ENCODE measurements around the gene NSG1.

Gene NSG1

GRCh38 chr4:4436244-4436823 lies 49.4 kb downstream of the NSG1 start:
- Histone ChIP-seq H3K9me2 (replicated peaks; ENCODE audit: low read depth, low read length) (no peaks in the 10 kb centered on the region), H3K9me3 (ENCODE audit: insufficient read depth, low read depth, low read length) (no peaks in the 10 kb centered on the region), H3K9ac (ENCODE audit: low read depth, low read length, poor library complexity, severe bottlenecking) (no peak overlapping the region), H3K4me1 (ENCODE audit: insufficient read depth, low read length, poor library complexity, severe bottlenecking) (no peaks in the 10 kb centered on the region), H3K4me3 (ENCODE audit: low read length, poor library complexity, severe bottlenecking) (no peak overlapping the region), H3F3A (ENCODE audit: low read depth) (no peaks in the 10 kb centered on the region), H4K20me1 (ENCODE audit: insufficient read depth, low read length, poor library complexity, severe bottlenecking) (no peaks in the 10 kb centered on the region), H3K27me3 (ENCODE audit: insufficient read depth, low read length, poor library complexity, severe bottlenecking) (no peaks in the 10 kb centered on the region), H3K36me3 (ENCODE audit: insufficient read depth, low read length) (peaks cover 40% of the 10 kb centered on the region; the same call in 1 of the 2 replicates), H3K79me2 (ENCODE audit: insufficient read depth, low read length) (no peaks in the 10 kb centered on the region), H2AFZ (ENCODE audit: low read length) (no peak overlapping the region), H3K4me2 (ENCODE audit: low read depth, low read length, poor library complexity, severe bottlenecking) (no peak overlapping the region)
- no peak for TF ChIP-seq EZH2phosphoT487 (IDR thresholded peaks at IDR 0.05; ENCODE audit: borderline replicate concordance)

DNA sequence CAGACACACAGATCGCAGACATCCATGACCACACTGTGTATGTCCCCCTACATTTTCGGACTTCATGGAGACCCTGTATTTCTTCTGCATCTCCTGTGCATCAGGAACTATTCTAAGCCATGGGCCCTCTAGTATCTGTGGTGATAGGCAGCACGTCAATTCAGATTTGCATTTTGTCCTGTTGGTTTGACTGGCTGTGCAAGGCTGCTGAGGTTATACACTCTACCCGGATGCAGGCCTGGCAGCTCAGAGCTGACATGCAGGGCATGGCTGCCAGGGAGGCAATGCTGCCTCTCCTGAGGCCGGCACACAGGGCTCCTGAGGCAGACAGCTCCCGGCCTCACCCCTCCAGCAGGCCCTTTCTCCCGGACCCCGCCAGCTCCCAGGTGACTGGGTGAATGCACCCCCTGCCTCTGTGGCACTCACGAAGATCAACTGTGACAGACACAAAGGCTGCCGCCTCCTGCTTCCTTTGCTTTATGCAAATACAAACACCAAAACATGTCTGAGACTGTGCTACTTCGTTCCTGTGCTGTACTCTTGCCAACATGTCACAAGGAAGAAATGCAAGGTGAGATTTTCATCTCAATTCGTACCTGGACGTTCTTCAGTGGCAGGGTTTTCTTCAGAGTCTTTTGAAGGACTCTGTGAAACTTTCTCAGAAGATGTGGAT lies 51.0 kb downstream of the NSG1 start:
- Histone ChIP-seq H2AFZ (ENCODE audit: low read length) (no peak overlapping the region), H3K4me3 (ENCODE audit: low read length, poor library complexity, severe bottlenecking) (no peak overlapping the region), H3K9me3 (ENCODE audit: insufficient read depth, low read depth, low read length) (no peaks in the 10 kb centered on the region), H3F3A (ENCODE audit: low read depth) (no peaks in the 10 kb centered on the region), H4K20me1 (ENCODE audit: insufficient read depth, low read length, poor library complexity, severe bottlenecking) (no peaks in the 10 kb centered on the region), H3K9me2 (replicated peaks; ENCODE audit: low read depth, low read length) (no peaks in the 10 kb centered on the region), H3K9ac (ENCODE audit: low read depth, low read length, poor library complexity, severe bottlenecking) (no peak overlapping the region), H3K4me2 (ENCODE audit: low read depth, low read length, poor library complexity, severe bottlenecking) (no peak overlapping the region), H3K79me2 (ENCODE audit: insufficient read depth, low read length) (no peaks in the 10 kb centered on the region), H3K36me3 (ENCODE audit: insufficient read depth, low read length) (peaks cover 30% of the 10 kb centered on the region; the same call in 1 of the 2 replicates), H3K27me3 (ENCODE audit: insufficient read depth, low read length, poor library complexity, severe bottlenecking) (no peaks in the 10 kb centered on the region), H3K4me1 (ENCODE audit: insufficient read depth, low read length, poor library complexity, severe bottlenecking) (no peaks in the 10 kb centered on the region)
- TF ChIP-seq, protein P1, sequence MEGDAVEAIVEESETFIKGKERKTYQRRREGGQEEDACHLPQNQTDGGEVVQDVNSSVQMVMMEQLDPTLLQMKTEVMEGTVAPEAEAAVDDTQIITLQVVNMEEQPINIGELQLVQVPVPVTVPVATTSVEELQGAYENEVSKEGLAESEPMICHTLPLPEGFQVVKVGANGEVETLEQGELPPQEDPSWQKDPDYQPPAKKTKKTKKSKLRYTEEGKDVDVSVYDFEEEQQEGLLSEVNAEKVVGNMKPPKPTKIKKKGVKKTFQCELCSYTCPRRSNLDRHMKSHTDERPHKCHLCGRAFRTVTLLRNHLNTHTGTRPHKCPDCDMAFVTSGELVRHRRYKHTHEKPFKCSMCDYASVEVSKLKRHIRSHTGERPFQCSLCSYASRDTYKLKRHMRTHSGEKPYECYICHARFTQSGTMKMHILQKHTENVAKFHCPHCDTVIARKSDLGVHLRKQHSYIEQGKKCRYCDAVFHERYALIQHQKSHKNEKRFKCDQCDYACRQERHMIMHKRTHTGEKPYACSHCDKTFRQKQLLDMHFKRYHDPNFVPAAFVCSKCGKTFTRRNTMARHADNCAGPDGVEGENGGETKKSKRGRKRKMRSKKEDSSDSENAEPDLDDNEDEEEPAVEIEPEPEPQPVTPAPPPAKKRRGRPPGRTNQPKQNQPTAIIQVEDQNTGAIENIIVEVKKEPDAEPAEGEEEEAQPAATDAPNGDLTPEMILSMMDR (conservative IDR thresholded peaks at IDR 0.05; ENCODE audit: low read length), result no peak
- no peak for TF ChIP-seq EZH2phosphoT487 (IDR thresholded peaks at IDR 0.05; ENCODE audit: borderline replicate concordance)

DNA sequence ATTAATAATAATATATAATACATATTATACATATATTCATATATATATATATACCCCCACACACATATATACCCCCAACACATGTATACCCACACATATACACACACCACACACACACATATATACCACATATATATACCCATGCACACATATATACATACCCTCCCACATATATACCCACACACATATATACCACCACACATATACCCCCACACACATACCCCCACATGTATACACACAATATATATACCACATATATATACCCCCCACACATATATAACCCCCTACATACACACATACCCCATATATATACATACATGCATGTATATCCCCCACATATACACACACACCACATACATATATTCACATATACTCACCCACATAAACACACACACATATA lies 52.0 kb downstream of the NSG1 start:
- Histone ChIP-seq H3K4me1 (ENCODE audit: insufficient read depth, low read length, poor library complexity, severe bottlenecking) (no peaks in the 10 kb centered on the region), H3K27me3 (ENCODE audit: insufficient read depth, low read length, poor library complexity, severe bottlenecking) (no peaks in the 10 kb centered on the region), H3K9me3 (ENCODE audit: insufficient read depth, low read depth, low read length) (no peaks in the 10 kb centered on the region), H3K79me2 (ENCODE audit: insufficient read depth, low read length) (no peaks in the 10 kb centered on the region), H3K9ac (ENCODE audit: low read depth, low read length, poor library complexity, severe bottlenecking) (no peak overlapping the region), H3K4me3 (ENCODE audit: low read length, poor library complexity, severe bottlenecking) (no peak overlapping the region), H2AFZ (ENCODE audit: low read length) (no peak overlapping the region), H3K4me2 (ENCODE audit: low read depth, low read length, poor library complexity, severe bottlenecking) (no peak overlapping the region), H3F3A (ENCODE audit: low read depth) (no peaks in the 10 kb centered on the region), H4K20me1 (ENCODE audit: insufficient read depth, low read length, poor library complexity, severe bottlenecking) (no peaks in the 10 kb centered on the region), H3K9me2 (replicated peaks; ENCODE audit: low read depth, low read length) (no peaks in the 10 kb centered on the region), H3K36me3 (ENCODE audit: insufficient read depth, low read length) (peaks cover 30% of the 10 kb centered on the region; the same call in 1 of the 2 replicates)
- TF ChIP-seq EZH2phosphoT487 (IDR thresholded peaks at IDR 0.05; ENCODE audit: borderline replicate concordance), result no peak
- TF ChIP-seq, protein P1 (conservative IDR thresholded peaks at IDR 0.05; ENCODE audit: low read length), result no peak
